ENCODE data around the gene PRG2.

DNA sequence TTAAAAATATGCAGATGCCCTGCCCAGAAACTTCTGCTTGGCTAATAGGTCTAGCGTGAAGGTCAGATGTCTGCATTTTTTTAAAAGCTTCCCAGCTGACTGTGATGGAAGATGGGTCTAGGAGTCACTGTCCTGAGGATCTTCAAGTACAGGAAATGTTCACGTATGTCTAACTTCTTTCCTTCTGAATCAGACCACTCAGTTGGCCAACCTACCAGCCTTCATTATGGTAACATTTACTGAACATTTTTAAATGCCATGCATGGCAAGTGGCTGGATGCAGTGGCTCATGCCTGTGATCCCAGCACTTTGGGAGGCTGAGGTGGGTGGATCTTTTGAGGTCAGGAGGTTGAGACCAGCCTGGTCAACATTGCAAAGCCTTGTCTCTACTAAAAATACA lies 1.1 kb upstream of the PRG2 start:
- TF ChIP-seq CTCF (conservative IDR thresholded peaks at IDR 0.05 in 1 of 2, IDR thresholded peaks at IDR 0.05 in 1 of 2; ENCODE audit: extremely low read depth in 1 of 2, insufficient read depth in 1 of 2, low read depth in 1 of 2, low read length in 2 of 2) (no peak), EZH2 (IDR thresholded peaks at IDR 0.05; ENCODE audit: borderline replicate concordance, low read length) (no peak)

Data from mammary epithelial cell (primary cell).